Astrocyte of the hippocampus (primary cell): ENCODE results near the gene DUS1L.

Experiments
- DNase-seq: peaks from one replicate; pipeline ENCODE4 v3.0.0; 2011; ENCODE audit warnings: low read depth, low spot score

The DUS1L gene

DNA sequence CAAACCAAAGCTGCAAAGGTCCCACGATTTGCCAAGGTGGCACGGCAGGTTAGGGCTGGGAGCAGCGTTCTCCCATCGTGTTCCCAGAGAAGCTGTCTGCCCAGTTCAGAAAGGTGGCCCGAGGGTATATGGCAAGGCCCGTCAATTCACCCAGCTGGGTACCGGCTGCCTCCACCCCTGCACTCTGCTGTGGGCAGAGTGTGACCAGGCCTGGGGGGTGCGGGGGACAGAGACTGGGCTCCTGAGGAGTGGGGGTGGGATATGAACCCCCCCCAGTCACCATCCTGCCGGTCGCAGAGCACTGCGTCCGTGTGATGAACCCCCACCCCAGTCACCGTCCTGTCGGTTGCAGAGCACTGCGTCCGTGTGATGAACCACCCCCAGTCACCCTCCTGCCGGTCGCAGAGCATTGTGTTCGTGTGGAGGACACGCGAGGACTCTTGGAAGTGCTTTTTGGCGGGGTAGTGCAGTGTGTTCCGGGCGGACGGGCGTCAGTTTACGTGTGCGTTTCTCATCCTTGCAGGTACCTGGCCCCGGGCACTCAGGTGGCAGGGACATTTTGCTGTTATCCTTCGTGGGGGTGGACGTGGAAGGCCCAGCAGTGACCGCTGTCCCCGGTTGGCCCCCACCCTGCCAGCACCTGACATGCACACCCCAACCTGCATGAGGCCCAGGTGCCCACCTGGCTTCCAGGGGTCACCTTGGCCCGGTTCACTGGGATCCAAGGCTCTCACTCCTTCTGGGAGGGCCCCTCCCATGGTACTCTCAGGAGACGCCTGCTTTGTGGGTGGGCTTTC, 35.1 kb upstream of the DUS1L start:
- DNase-seq: no peak

DNA sequence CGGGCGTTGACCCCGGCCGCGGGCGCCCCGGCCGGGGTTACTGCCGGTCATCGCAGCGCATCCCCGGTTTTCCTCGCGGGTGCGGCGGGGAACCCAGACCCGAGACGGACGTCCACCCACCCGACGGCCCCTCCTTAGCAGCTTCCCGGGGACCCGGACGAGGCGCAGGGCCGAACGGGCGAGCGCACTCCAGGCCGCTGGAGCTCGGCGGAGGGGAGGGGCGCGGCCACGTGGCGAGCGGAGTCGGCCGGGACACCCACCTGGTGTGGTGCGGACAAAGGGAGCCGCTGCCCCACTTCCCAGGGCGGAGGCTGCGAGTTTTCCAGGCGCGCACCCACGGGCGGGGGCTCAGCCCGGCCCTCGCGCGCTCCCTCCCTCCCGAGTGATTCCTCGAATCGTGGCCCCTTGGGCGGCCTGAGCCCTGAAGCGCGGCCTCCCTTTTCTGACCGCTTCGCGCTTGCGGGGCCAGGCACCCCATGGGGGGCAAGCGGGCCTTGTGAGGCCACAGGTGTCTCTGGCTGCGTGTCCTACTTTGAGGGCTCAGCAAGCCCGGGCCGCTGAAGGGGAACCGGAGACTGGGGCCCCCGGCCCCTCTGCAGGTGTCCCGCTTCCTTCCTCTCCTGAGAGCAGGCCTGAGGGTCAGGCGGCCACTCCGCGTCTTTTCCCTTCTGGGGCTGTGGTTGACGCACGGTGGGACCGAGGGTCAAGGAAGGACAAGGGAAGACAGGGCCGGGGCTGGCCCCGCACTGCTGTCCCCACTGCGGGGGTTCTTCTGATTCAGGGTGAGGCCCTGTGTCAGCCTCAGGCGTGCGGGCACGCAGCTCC, 33.5 kb upstream of the DUS1L start:
- no peak for DNase-seq

DNA sequence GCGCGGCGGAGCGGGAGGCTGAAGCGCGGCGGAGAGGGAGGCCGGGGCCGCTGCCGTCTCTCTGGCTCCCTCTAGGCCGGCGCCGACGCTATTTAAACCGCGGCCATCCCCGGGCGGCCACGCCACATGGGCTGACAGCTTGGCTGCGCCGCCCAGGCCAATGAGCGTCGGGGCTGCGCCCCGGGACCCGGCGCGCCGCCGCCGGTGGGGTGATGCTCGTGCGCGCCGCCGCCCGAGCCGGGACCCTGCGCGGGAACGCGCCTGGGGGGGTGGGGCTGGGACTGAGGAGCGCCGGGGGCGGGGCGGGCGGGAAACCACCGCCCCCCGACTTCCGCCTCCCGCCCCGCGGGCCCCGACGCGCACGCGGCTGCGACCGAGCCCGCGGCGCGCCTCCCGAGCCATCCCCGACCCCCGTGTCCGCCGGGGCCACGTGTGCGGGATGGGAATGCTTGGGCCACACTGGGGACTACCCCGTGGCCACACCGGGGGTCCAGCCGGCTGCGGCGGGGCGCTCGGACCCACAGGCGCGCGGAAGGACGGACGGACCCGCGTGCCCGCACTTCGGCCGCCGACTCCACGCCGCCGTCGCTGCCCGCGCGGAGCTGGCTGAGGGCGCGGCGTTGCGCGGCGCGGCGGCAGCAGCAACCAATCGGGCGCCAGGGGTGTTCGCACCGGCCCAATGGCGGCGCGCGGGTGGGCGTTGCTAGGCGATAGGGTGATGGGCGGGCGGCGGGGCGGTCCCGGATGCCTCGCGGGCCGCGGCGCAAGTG, 32.8 kb upstream of the DUS1L start, which contains the start of gene FASN:
FASN (minus strand) TSS at position 68 of the 770 bp plus-strand sequence. CDS start 1,791 bp downstream, outside the sequence.
- DNase-seq: peak; percentile 99

DNA sequence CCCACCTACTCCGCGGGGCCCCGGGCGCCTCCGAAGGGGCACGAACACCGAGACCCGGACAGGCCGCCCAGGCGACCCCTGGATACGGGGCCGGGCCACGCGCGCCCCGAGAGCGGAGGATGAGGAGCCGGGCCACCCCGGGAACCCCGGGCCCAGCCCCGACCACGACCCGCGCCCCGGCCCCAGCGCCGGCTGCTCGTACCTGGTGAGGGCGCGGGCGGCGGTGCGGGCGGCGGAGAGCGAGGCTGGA, 32.2 kb upstream of the DUS1L start:
- DNase-seq: no peak

DNA sequence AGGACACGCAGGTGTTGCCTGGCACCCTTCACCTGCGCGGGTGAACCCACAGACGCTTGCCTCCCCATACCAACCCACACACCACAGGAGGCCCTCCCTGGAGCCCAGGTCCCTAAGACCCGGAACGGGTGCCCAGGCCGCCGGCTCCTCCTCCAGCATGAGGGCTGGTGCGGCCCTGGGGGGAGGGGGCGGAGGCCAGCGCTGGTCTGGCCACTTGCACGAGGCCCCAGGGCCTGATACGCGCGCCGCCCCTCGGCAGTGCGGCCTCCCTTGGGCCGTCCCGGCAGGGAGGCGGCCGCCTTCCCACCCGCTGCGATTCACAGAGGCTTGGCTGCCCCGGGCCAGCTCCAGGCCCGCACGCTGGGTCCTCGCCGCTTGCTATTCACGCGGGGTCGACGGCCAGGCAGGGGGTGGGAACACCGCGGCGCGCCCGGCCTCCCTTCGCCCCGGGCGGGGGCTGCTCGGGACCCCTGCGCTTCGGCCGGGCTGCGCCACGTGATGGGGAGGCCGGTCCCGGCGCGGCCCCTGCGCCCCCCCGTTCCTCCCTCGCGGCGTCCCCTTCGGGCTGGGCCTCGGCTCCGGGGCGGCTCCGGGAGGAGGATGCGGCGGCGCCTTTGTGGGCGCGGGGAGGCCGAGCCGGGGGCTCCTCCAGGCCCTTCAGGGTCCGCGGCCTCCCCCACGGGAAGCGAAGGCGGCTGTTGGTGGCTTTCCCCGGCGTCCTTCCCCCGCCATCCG, 31.7 kb upstream of the DUS1L start:
- DNase-seq: peak; percentile 80

DNA sequence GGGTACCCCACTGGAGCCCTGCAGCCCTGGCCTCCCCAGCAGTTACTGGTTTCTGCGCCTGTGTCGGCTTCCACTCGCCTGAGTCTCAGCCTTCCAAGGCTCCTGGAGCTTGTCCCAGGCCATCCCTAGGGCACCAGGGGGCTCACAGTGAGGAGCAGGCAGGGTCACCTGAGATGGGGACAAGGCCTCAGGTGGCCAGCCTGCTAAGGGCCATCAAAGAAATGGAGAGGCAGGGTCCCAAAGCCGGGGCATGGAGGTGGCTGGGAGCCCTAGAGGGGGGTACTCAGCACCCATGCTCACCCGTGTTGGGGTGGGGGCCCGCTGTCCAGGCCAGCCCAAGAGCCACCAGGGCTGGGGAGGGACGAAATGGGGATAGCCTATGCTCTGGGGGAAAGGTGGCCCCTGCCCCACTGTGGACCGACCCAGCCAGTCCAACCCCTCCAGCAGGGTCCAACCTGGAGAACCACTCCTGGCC, 31.1 kb upstream of the DUS1L start:
- DNase-seq: no peak

DNA sequence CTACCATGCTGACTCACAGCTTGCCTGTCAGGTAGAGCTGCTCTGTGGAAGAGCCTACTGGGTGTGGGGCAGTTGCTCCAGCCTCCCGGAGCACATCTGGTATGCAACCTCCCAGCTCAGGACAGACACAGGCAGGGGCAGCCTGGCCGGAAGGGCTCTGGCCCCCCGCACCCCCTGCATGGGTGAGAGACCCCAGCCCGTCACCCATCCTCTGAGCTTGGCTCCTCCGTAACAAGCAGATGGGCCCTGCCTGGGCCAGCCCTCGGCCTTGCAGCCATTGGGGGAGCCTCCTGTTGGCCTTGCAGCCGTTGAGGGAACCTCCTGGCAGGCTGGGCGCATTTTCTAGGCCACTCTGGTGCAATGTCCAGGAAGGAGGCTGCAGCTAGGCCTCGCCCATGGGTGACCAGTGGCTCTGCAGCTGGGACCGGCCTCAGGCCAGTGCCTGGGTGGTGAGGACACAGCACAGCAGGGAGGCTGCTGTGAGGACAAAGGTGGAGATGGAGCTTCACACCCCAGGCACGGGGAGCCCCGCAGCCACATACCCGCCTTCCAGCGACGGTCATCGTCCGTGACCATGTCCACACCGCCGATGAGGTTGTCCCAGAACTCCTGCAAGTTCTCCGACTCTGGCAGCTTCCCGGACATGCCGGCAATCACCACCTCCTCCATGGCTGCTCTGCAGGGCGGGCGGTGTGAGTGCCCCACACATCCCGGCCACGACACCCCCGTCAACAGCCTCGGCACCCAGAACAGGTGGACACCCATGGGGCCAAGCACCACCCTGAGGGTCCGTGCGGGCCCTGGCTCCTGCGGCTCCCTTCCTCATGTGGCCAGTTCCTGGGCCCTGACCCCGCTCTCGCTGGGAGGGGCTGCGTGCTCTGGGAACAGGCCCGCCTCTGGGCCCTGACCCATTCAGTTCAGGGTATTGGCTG, 30.4 kb upstream of the DUS1L start:
- no peak for DNase-seq

DNA sequence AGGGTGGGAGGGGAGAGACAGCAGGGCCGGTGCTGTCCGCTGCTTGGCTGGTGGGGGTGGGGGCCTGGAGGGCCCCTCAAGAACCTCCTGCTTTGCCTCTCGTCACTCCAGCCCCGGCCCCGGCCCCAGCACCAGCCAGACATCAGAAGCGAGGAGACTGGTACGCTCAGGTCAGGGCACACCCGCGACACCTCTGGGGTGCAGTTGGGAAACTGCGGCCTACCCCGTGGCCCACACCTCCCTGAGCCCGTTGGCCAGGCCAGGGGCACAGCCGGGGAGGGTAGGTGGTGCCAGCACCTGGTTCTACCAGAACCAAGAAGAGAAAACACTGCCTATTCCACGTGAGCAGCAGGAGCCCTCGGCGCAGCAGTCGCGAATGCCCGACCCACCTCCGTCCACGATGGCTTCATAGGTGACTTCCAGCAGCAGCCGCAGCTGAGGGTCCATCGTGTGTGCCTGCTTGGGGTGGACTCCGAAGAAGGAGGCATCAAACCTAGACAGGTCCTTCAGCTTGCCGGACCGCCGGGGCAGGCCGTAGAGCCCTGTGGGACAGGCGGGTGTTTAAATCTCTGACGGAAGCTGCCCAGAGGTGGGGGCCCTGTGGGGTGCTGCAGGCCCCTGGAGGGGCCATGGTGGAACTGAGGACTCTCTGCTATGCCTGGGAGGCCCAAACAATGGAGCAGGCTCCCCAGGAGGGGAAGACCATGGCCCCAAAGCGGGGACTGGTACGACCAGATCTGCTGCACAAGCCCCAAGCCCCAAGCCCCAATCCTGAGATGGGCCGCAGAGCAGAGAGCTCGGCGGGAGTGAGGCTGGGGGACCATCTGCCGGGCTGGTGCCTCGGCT, 29.6 kb upstream of the DUS1L start:
- DNase-seq: no peak

DNA sequence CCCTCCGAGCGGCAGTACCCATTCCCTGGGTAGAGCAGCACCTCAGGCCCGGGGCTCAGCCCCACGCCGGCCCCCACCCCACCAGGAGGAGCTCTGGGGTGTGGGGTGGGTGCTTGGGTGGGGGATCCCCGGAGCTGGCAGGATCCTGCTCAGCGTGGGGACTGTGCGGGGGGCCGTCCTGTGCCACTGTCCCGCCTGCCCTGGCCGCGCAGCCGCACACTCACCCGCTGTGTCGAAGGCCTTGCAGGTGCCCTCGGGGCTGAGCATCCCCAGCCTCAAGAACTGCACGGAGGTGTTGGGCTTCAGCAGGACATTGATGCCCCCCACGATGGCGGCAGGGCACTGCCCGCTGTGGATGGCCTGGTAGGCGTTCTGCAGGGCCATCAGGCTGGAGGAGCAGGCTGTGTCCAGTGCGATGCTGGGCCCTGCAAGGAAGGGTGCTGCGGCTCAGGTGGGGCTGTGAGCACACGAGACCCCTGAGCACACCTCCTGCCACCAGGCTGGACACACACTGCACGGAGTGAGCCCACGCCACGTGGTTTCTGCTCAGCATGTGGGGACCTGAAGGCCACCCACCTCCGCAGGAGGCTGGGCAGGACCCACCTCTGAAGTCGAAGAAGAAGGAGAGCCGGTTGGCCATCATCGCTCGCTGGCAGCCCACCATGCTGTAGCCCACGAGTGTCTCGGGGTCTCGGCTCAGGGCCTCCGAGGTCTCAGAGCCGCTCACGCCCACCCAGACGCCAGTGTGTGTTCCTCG, 27.6 kb upstream of the DUS1L start:
- no peak for DNase-seq

DNA sequence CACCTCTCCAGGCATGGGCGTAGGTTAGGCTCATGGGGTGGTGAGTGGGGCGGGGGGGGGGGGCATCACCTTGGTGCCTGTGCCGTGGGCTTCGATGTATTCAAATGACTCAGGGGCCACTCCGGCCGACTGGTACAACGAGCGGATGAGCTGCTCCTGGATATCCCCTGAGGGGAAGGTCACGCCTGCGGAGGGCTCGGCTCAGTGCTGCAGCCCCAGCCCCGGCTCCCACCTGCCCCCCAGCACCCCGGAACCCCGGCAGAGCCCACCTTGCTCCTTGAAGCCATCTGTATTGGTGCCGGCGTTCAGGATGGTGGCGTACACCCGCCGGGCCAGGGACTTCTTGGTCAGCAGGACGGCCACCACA, 27.0 kb upstream of the DUS1L start:
- no peak for DNase-seq

DNA sequence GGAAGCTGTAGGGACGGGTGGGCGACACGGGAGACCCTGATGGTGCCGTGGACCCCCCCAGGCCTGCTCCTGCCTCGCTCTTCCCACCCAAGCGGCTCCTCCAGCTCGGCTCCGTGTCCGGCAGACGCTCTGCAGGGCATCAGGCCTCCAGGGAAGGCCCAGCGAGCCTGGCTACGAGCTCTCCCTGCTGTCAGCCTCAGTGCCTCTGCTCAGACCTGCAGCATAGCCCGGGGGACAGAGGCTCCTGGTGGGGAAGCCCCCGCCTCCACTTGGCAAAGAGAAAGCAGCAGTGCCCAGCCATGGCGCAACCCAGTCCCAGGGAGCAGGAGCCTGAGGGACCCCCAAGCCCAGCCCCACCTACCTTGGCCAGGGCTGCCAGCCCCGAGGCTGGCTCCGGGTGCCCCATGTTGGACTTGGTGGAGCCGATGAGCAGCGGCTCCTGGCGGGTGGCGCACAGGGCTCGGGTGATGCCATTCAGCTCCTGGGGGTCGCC, 26.5 kb upstream of the DUS1L start:
- DNase-seq: no peak

DNA sequence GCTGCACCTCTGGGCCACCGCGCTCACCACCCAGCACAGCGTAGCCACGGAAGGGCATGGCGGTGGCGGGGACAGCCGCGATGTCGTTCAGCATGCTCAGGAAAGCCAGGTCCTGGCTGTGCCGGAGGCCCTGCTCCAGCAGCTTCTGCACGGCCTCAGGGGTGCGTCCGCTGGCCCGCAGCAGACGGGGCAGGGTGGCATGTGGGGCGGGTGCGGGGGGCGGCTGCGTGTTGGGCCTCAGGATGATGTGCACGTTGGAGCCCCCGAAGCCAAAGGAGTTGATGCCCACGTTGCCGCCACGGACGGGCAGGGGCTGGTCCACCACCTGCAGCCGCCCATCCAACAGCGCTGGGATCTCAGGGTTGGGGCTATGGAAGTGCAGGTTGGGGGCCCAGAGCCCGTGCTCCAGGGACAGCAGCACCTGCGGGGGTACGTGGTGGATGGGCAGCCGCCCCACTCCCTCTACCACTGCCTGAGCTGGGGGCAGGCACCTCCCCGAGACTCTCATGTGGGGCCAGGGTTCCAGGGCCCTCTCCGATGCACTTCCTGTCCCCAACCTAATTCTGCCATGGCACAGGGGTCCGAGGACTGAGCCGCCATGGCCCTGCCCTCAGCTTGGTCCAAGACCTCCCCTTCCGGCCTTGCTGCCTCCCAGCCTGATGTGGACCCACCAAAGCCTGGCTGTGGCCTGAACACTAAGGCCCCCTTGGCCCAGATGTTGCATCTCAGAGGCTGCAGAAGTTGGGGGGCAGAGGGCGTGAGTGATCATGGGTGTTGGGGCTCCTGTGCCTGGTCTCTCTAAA, 25.9 kb upstream of the DUS1L start:
- DNase-seq: no peak

DNA sequence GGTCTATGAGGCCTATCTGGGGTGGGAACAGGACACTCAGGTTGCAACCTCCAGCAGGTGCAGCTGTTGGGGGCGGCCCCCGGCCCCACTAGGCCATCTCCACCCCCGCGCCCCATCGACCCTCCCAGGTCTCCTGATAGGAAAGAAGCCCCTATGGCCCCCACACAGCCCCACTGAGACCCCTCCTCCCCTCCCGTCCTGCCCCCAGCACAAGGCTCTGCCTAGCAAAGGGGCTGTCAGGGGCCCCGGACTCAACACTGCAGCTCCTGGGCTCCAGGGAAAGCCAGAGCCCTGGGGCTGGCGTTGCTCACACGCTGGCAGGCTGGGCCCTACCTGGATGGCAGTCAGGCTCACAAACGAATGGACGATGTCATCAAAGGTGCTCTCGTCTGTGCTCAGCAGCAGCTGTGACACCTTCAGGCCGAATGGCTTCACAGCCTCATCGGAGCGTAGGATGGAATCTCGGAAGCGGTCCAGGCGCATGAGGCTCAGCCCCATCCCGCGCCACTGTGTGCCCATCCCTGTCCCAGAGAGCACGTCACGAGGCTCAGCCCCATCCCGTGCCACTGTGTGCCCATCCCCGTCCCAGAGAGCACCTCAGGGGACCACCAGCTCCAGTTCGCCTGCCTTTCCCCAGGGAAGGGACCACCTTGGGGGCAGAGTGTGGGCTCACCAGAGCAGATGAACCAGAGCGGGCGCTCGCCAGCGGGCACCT, 25.1 kb upstream of the DUS1L start:
- DNase-seq: no peak

DNA sequence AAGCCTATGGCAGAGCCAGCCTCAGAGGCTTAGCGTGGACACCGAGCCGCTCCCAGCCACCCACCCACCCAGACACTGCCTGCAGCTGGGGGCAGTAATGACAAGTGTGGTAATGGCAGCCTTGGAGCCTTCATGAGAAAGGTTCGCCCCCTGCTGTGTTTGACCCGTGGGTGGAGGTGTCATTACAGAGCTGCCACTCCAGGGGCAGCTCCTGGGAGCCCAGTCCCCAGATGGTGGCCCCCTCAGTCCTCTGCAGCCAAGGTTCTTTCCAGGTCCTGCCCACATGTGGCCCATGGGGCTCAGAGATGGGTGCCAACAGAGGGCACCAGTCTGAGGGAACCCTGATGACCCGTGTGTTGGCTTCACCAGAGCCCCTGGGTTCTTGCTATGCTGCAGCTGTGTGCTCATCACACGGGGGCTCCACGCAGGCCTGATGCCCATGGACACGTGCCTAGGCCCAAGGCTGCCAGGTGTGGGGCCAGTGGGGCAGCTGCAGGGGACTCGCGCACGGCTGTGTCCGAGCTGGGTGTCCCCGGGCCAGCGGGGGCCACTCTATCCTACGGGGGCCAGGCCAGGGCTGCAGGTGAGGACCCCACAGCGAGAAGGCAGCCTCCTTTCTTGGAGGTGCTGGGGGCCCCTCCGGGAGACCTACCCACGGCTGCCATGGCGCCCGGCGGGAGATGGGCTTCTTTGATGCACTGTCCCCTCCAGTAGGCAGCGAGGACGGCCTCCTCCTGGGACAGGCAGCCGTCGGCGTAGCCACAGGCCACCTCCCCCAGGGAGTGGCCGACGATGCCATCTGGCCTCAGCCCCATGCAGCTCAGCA, 24.3 kb upstream of the DUS1L start:
- no peak for DNase-seq

DNA sequence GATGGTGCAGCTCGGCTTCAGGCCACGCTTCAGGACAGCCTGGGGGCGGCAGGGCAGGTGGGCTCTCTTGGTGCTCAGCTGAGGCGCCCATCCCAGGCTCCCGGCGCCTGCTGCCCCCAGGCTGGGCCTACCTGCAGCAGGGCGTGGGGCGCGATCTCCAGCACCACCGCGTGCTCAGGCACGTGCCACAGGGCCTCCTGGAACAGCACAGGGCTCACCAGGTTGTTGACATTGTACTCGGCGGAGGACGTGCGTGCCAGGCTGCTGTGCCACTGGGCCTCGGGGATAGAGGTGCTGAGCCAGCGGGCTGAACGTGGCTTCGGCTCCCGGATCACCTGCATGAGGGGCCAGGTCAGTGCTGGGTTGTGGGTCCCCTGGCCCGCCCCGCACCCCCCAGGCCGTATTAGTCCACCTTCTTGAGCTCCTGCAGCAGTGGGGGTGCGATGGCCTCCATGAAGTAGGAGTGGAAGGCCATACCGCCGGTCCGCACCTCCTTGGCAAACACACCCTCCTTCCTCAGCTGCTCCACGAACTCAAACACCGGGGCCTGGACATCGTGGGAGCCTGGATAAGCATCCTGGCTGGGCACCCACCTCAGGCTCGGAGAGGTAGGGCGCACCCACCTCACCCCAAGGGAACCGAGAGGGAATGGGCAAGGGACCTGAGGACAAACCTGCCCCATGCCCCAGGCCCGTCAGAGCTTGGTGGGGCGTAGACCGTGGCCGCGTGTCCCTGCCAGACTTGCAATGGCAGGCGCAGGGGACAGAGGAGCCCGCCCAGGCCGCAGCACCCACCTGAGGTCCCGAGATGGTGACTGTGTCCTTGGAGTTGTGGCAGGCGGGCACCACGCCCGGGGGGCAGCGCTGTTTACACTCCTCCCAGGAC, 23.5 kb upstream of the DUS1L start:
- no peak for DNase-seq
